Epithelial cell of proximal tubule (primary cell): Measurements from ENCODE around the gene SLC26A11. TPM values are rescaled to one million over a fixed set of nuclear protein-coding genes. Genes with fewer than 3 reads are reported as not detected.
A peak's percentile ranks its signal among the peaks of the same experiment; 100 is the strongest.
"Not testable (repeated sequence)": the region's sequence is repeated elsewhere in the genome, so short reads cannot be mapped to it uniquely, and the experiment has no call there.

Source experiments
- DNase-seq: peaks from one replicate; pipeline ENCODE4 v3.0.0-alpha.2; 2011; ENCODE audit warnings: low read depth
- H3K4me3 ChIP-seq: 2 replicates; pipeline ENCODE4 v1.5.1; 2011; ENCODE audit warnings: low read depth, mild to moderate bottlenecking, low read length
- CTCF ChIP-seq: conservative IDR thresholded peaks from 2 replicates; pipeline ENCODE4 v1.5.1; 2012; ENCODE audit warnings: low read depth, mild to moderate bottlenecking, low read length
- total RNA-seq: library from RNA; depleted of rRNA; stranded (reverse); fragments of >200 nt; gene quantifications from 2 replicates; pipeline ENCODE4 v1.2.3, GENCODE V29; 2015

The SLC26A11 gene
- total RNA-seq, 1 donor from 2014 or later = 7.6 TPM

- no peak for TF ChIP-seq CTCF
- H3K4me3 ChIP-seq = no peak overlapping the region
- peak; percentile 22 for DNase-seq
Measured at GRCh38 chr17:80253631-80254395, 33.6 kb downstream of the SLC26A11 start.

GRCh38 chr17:80254396-80255251, 34.4 kb downstream of the SLC26A11 start:
- peak; percentile 14 for TF ChIP-seq CTCF
- DNase-seq = peak; percentile 98
- peak overlapping the region; percentile 23 for H3K4me3 ChIP-seq

GRCh38 chr17:80256034-80256350, 35.8 kb downstream of the SLC26A11 start:
- no peak overlapping the region for H3K4me3 ChIP-seq
- no peak for TF ChIP-seq CTCF
- DNase-seq = no peak

- TF ChIP-seq CTCF = no peak
- DNase-seq = no peak
Measured at GRCh38 chr17:80257716-80258213, 37.5 kb downstream of the SLC26A11 start.

GRCh38 chr17:80258296-80258695, 38.1 kb downstream of the SLC26A11 start:
- not testable (repeated sequence) for DNase-seq

More at GRCh38 chr17:80257716-80258213, 37.5 kb downstream of the SLC26A11 start:
- H3K4me3 ChIP-seq = no peak overlapping the region

GRCh38 chr17:80259457-80260068, 39.3 kb downstream of the SLC26A11 start:
- no peak for TF ChIP-seq CTCF
- no peak for DNase-seq

More at GRCh38 chr17:80258296-80258695, 38.1 kb downstream of the SLC26A11 start:
- not testable (repeated sequence) for H3K4me3 ChIP-seq

GRCh38 chr17:80260069-80260535, 39.9 kb downstream of the SLC26A11 start:
- no peak for TF ChIP-seq CTCF
- H3K4me3 ChIP-seq = peak overlapping the region; percentile 56
- DNase-seq = no peak

More at GRCh38 chr17:80259457-80260068, 39.3 kb downstream of the SLC26A11 start:
- peak overlapping the region; percentile 56 for H3K4me3 ChIP-seq
